Measurements from ENCODE around the gene ABCC4. TPM values are rescaled to one million over a fixed set of nuclear protein-coding genes. Genes with fewer than 3 reads are reported as not detected.

ABCC4 gene
- total and polyA plus RNA-seq, 4 donors: 0.74 to 22.5 (median 2.0) TPM

- WGBS: 96% methylated on average over 3 of the region's 3 CpGs
- Histone ChIP-seq H3K27me3 (ENCODE audit: control insufficient read depth in 4 of 4, insufficient read depth in 4 of 4, low read length in 3 of 4) (no peaks in the 10 kb centered on the region), H3K36me3 (ENCODE audit: control insufficient read depth in 4 of 4, insufficient read depth in 3 of 4, low read depth in 1 of 4, low read length in 3 of 4) (no peaks in the 10 kb centered on the region), H3K9me3 (ENCODE audit: control insufficient read depth in 4 of 4, low read length in 3 of 4) (no peaks in the 10 kb centered on the region), H3K4me3 (ENCODE audit: low read depth in 1 of 3, low read length in 3 of 3) (no peak overlapping the region), H3K4me1 (ENCODE audit: control insufficient read depth in 4 of 4, insufficient read depth in 4 of 4, low read length in 3 of 4) (peaks cover 0 to 5% (median 0%) of the 10 kb centered on the region in 4 donors), H3K27ac (ENCODE audit: low read depth in 1 of 2, low read length in 2 of 2) (no peak overlapping the region), H3K9ac (ENCODE audit: low read depth in 1 of 2, low read length in 2 of 2) (no peak overlapping the region)
- TF ChIP-seq ATF3 (IDR thresholded peaks at IDR 0.05) (no peak), TAF1 (conservative IDR thresholded peaks at IDR 0.05) (no peak)
- no peak for DNase-seq (ENCODE audit: low spot score)
These were observed 115.9 kb downstream of the ABCC4 start for GRCh38 chr13:95185311-95185710.

- Histone ChIP-seq H3K27ac (ENCODE audit: low read depth in 1 of 2, low read length in 2 of 2) (no peak overlapping the region), H3K4me3 (ENCODE audit: low read depth in 1 of 3, low read length in 3 of 3) (no peak overlapping the region), H3K36me3 (ENCODE audit: control insufficient read depth in 4 of 4, insufficient read depth in 3 of 4, low read depth in 1 of 4, low read length in 3 of 4) (no peaks in the 10 kb centered on the region), H3K9ac (ENCODE audit: low read depth in 1 of 2, low read length in 2 of 2) (no peak overlapping the region), H3K9me3 (ENCODE audit: control insufficient read depth in 4 of 4, low read length in 3 of 4) (no peaks in the 10 kb centered on the region), H3K4me1 (ENCODE audit: control insufficient read depth in 4 of 4, insufficient read depth in 4 of 4, low read length in 3 of 4) (peaks cover 0 to 5% (median 0%) of the 10 kb centered on the region in 4 donors), H3K27me3 (ENCODE audit: control insufficient read depth in 4 of 4, insufficient read depth in 4 of 4, low read length in 3 of 4) (no peaks in the 10 kb centered on the region)
- no peak for DNase-seq (ENCODE audit: low spot score)
- TF ChIP-seq YY1 (IDR thresholded peaks at IDR 0.05): no peak
- TF ChIP-seq FOXA2 (IDR thresholded peaks at IDR 0.05): no peak
- TF ChIP-seq SP1 (IDR thresholded peaks at IDR 0.05): no peak
- no peak for TF ChIP-seq HNF4A (conservative IDR thresholded peaks at IDR 0.05)
- TF ChIP-seq NR2F2 (IDR thresholded peaks at IDR 0.05): no peak
- TF ChIP-seq REST (IDR thresholded peaks at IDR 0.05): no peak
- no peak for TF ChIP-seq RAD21 (IDR thresholded peaks at IDR 0.05)
- no peak for TF ChIP-seq GABPA (IDR thresholded peaks at IDR 0.05 in 1 of 2, conservative IDR thresholded peaks at IDR 0.05 in 1 of 2)
- TF ChIP-seq ZBTB33 (IDR thresholded peaks at IDR 0.05): no peak
These were observed 116.9 kb downstream of the ABCC4 start for GRCh38 chr13:95184317-95184716.

GRCh38 chr13:95182570-95183265, 118.5 kb downstream of the ABCC4 start:
- no peak for DNase-seq (ENCODE audit: low spot score)
- WGBS: 82% methylated on average over 5 of the region's 5 CpGs
- Histone ChIP-seq H3K36me3 (ENCODE audit: control insufficient read depth in 4 of 4, insufficient read depth in 3 of 4, low read depth in 1 of 4, low read length in 3 of 4) (no peaks in the 10 kb centered on the region), H3K27ac (ENCODE audit: low read depth in 1 of 2, low read length in 2 of 2) (no peak overlapping the region), H3K9me3 (ENCODE audit: control insufficient read depth in 4 of 4, low read length in 3 of 4) (no peaks in the 10 kb centered on the region), H3K9ac (ENCODE audit: low read depth in 1 of 2, low read length in 2 of 2) (no peak overlapping the region), H3K4me1 (ENCODE audit: control insufficient read depth in 4 of 4, insufficient read depth in 4 of 4, low read length in 3 of 4) (no peaks in the 10 kb centered on the region), H3K4me3 (ENCODE audit: low read depth in 1 of 3, low read length in 3 of 3) (no peak overlapping the region), H3K27me3 (ENCODE audit: control insufficient read depth in 4 of 4, insufficient read depth in 4 of 4, low read length in 3 of 4) (no peaks in the 10 kb centered on the region)
- TF ChIP-seq GABPA (IDR thresholded peaks at IDR 0.05 in 1 of 2, conservative IDR thresholded peaks at IDR 0.05 in 1 of 2) (no peak), RXRA (IDR thresholded peaks at IDR 0.05) (no peak), YY1 (IDR thresholded peaks at IDR 0.05) (no peak), HNF4G (IDR thresholded peaks at IDR 0.05) (no peak), CTCF (IDR thresholded peaks at IDR 0.05; ENCODE audit: low read depth, low read length, missing input control) (no peak), RAD21 (IDR thresholded peaks at IDR 0.05) (no peak), FOXA2 (IDR thresholded peaks at IDR 0.05) (no peak), FOXA1 (IDR thresholded peaks at IDR 0.05) (no peak), ZBTB33 (IDR thresholded peaks at IDR 0.05) (no peak)
